ENCODE results near the gene NAT8L. TPM values are rescaled to one million over a fixed set of nuclear protein-coding genes. Genes with fewer than 3 reads are reported as not detected.

The NAT8L gene
- total RNA-seq, 1 donor: under 0.01 TPM

DNA sequence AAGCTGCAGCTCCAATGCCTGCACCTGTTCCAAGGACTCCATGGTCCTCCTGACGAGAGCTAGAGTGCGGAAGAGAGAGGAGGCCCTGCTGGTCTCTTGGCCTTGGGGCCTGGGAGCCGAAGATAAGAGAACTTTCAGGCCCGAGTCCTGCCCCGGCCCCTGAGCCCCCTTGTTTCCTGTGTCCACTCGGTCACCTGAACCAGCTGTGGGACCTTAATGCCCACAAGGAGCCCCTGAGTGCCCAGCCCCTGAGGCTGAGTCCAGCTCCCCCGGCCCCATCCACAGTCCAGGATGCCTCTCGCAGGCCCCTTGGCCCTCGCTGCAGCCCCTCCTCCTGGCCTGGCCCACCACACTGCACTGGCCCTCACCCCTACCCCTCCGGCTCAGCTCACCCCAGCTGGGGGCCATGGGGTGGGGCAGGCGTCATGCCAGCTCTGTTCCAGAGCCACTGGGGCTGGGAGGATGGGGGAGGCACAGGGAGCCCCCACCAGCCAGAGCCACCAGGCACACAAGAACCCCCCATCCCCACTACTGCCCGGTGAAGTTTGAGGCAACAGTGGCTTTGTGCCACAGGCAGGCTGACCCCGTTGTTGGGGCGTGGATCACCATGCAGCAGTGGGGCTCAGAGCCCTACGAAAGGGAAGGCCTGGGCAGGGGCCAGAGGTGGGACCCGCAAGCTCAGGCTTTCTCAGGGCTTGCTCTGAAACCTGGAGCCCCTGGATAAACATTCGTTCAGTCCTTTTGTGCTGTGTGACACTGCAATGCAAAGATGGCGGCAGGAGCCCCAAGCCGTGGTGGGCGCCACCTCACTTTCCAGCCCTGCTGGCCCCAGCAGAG lies 14.1 kb downstream of the NAT8L start:
- TF ChIP-seq, protein P1, sequence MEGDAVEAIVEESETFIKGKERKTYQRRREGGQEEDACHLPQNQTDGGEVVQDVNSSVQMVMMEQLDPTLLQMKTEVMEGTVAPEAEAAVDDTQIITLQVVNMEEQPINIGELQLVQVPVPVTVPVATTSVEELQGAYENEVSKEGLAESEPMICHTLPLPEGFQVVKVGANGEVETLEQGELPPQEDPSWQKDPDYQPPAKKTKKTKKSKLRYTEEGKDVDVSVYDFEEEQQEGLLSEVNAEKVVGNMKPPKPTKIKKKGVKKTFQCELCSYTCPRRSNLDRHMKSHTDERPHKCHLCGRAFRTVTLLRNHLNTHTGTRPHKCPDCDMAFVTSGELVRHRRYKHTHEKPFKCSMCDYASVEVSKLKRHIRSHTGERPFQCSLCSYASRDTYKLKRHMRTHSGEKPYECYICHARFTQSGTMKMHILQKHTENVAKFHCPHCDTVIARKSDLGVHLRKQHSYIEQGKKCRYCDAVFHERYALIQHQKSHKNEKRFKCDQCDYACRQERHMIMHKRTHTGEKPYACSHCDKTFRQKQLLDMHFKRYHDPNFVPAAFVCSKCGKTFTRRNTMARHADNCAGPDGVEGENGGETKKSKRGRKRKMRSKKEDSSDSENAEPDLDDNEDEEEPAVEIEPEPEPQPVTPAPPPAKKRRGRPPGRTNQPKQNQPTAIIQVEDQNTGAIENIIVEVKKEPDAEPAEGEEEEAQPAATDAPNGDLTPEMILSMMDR (IDR thresholded peaks at IDR 0.05; ENCODE audit: insufficient read depth, low read depth, low read length): no peak
- DNase-seq (ENCODE audit: low read depth): no peak
- H3K4me3 ChIP-seq (ENCODE audit: low read depth, low read length): no peak overlapping the region

DNA sequence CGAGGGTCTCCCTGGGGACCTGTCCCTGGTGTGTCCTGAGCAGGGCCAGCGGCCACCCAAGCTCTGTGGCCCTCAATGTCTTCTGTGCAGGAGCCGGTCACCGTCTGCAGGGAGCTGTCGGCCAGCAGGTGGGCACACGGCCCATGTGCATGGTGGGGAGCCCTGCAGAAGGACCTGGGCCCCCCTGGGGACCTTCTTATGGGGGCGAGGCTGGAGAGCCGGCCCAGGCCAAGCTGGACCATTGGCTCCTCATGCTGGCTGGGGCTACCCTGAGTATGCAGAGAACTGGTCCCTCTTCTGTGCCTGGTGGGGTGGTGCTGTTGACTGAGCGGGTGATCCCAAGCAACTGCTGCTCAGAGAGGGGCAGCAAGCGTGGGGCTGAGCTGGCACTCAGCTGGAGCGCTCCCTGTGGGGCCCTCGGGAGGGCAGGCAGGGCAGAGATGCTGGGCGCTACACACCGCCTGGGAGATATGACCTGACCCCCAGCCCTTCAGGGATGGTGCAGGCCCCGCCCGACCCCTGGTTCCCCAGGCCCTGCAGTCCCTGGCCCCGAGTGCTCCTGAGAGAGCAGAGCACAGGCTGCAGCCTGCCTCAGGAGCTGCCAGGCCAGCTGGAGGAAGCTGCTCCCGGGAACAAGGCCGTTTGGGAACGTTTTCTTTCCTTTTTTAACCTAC lies 14.8 kb downstream of the NAT8L start:
- no peak overlapping the region for H3K4me3 ChIP-seq (ENCODE audit: low read depth, low read length)
- no peak for DNase-seq (ENCODE audit: low read depth)
- TF ChIP-seq, protein P1 (IDR thresholded peaks at IDR 0.05; ENCODE audit: insufficient read depth, low read depth, low read length): no peak

DNA sequence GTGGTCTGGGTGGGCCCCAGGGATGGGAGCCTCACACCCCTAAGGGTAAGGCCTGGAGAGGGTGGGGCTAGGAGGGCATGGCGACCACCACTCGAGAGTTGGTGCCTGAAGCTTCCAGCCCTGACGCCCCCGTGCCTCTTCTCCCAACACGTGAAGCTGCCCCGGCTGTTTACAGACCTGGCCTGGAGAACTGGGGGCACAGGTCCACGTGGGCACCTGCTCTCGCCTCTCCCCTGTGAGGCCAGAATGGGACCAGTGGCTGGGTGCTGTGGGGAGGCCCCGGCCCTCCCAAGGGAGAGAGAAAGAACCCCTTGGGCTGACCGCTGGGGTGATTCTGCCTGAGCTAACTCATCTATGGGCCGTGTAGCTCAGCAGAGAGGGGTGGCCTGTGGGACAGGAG lies 15.5 kb downstream of the NAT8L start:
- H3K4me3 ChIP-seq (ENCODE audit: low read depth, low read length): no peak overlapping the region
- DNase-seq (ENCODE audit: low read depth): no peak
- TF ChIP-seq, protein P1 (IDR thresholded peaks at IDR 0.05; ENCODE audit: insufficient read depth, low read depth, low read length): no peak

DNA sequence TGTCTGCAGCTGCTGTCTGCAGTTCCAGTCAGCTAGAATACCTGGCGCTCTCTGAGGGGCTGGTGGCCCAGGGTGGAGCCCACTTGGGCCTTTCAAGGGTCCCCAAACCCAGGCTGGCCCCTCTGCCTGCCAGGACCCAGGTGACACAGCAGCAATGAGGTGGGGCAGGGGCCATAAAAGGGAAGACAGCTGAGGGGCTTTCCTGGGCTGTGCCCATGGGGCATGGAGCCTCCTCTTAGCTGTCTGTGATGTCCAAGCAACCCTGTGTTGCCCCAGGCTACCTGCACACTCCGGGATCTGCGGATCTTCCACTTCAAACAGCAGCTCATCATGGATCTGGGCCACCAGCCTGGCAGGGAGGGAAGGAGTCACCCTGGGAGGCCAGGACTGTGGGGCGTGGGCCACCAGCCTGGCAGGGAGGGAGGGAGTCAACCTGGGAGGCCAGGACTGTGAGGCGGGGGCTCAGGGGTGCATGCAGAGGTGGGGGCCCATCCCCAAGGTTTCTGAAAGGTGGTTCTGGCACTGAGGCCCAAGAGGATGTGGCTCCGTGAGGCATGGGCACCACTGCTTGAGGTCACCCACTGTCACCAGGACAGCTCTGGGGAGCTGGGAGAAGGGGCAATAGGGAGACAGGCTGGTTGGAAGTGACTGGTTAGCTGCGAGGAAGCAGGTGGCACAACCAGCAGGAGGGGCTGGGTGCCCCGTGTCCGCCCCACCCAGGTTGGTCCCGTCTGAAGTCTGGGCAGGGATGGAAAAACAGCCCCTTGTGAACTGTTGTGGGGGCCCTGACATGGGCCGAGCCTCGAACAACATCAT lies 16.3 kb downstream of the NAT8L start:
- TF ChIP-seq, protein P1 (IDR thresholded peaks at IDR 0.05; ENCODE audit: insufficient read depth, low read depth, low read length): no peak
- no peak overlapping the region for H3K4me3 ChIP-seq (ENCODE audit: low read depth, low read length)
- no peak for DNase-seq (ENCODE audit: low read depth)

DNA sequence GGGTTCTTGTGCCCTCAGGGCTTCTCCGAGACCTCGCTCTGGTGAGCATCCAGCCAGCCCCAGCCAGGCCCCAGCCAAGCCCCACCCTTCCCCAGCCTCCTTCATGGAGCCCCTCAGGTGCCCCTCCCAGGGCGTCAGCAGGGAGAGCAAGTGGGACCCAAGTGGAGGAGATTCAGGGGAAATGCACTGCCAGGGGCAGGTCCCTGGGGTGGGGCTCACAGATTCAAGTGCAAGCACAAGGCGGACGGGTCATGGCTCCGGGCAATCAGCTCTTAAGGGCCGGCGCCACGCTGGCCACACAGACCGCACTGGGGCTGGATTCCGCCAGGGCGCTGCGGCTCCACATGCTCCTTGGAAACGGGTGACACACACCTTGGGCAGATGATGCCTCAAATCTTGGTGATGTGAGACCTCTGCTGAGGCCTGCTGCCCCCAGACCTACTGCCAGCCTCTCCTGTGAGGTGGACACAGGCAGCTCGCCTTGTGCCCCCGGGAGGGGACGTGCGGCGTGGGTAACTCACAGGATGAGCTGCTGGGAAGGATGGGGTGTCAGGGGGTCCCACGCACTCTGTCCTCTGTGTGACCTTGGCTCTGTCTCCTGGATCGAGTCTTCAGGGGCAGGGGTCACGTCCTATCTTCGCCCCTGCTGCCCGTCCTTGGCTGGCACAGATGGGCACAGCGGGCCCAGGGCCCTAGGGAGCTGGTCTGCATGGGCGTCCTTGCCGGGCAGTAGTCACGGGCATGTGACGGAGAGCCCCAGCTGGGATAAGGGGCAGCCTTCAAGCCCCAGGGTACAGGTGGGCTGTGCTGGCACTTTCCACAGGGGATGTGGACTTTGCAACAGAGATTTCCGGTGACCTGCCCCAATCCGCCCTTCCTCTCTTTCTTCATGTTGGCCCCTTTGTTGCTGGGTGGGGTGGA lies 17.1 kb downstream of the NAT8L start:
- no peak for DNase-seq (ENCODE audit: low read depth)
- H3K4me3 ChIP-seq (ENCODE audit: low read depth, low read length): no peak overlapping the region
- TF ChIP-seq, protein P1 (IDR thresholded peaks at IDR 0.05; ENCODE audit: insufficient read depth, low read depth, low read length): no peak
